Peyer's patch (tissue), 4 donors: ENCODE data around the gene LIMCH1. TPM values are rescaled to one million over a fixed set of nuclear protein-coding genes. Genes with fewer than 3 reads are reported as not detected.

Experiments used
- DNase-seq, 3 donors: peaks; one replicate each; pipeline ENCODE4 v3.0.0-alpha.2; 2017 to 2019
- H3K27ac ChIP-seq, 4 donors: fragments of 200-600 bp; sonication (generic); one replicate each; pipeline ENCODE4 v1.5.1; 2016 to 2019
- H3K27me3 ChIP-seq, 2 donors: fragments of 200-600 bp; sonication (generic); one replicate each; pipeline ENCODE4 v1.5.1; 2019
- H3K36me3 ChIP-seq, 3 donors: fragments of 200-600 bp; sonication (generic); one replicate each; pipeline ENCODE4 v1.5.1; 2016 to 2019
- H3K4me1 ChIP-seq, 4 donors: fragments of 200-600 bp; sonication (generic); one replicate each; pipeline ENCODE4 v1.5.1; 2016 to 2019
- H3K4me3 ChIP-seq, 4 donors: fragments of 200-600 bp; sonication (generic); 1 replicate in 3 of 4; 2 replicates in 1 of 4; pipeline ENCODE4 v1.5.1; 2016 to 2019; ENCODE audit warnings: mild to moderate bottlenecking in 1 of 4
- H3K9me3 ChIP-seq, 4 donors: fragments of 200-600 bp; sonication (generic); one replicate each; pipeline ENCODE4 v1.5.1; 2016 to 2019; ENCODE audit warnings: mild to moderate bottlenecking in 1 of 4
- CTCF ChIP-seq, 6 experiments: fragments of 450-650 bp in 4 of 6; fragments of 200-600 bp in 2 of 6; sonication (generic) in 1 of 6; IDR thresholded peaks; one replicate each; pipeline ENCODE4 v1.5.1; 2017 to 2019; ENCODE audit warnings: antibody characterized with exemption in 6 of 6, mild to moderate bottlenecking in 3 of 6, moderate library complexity in 1 of 6
- POLR2A ChIP-seq, 2 donors: fragments of 450-650 bp; IDR thresholded peaks; one replicate each; pipeline ENCODE4 v1.5.1; 2017; ENCODE audit warnings: antibody characterized with exemption in 2 of 2, mild to moderate bottlenecking in 2 of 2, moderate library complexity in 2 of 2
- total RNA-seq, 4 donors: library from RNA; depleted of rRNA; stranded (reverse); fragments of >200 nt; gene quantifications; one replicate each; pipeline ENCODE4 v1.1.0, GENCODE V29; 2016

LIMCH1 gene
- total RNA-seq, 4 donors from 2014 or later, result 11.1 to 56.9 (median 20.4) TPM

DNA sequence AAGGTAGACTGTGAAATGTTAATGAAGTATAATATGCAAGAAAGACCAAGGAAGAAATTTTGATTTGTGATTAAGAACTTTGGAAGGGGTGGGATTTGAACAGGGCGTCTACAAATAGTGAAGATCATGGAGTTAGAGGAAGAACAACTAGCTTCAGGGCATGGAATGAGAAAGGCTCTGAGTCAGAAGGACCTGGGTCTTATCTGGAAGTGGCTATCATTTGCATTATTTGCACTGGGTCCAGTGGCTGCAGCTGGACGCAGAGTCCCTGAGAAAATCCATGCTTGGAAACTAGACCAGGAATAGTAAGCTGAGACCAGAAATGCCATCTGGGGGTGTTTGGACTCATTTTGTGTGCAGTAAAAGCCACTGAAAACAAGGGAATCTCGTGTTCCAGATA lies 4.3 kb upstream of the LIMCH1 start:
- DNase-seq, result no peak
- TF ChIP-seq CTCF (IDR thresholded peaks at IDR 0.05) (no peak), POLR2A (IDR thresholded peaks at IDR 0.05) (no peak)
- H3K27ac ChIP-seq, result no peak overlapping the region
- H3K4me1 ChIP-seq, result no peaks in the 10 kb centered on the region
- no peaks in the 10 kb centered on the region for H3K9me3 ChIP-seq
- H3K27me3 ChIP-seq, result no peaks in the 10 kb centered on the region
- H3K4me3 ChIP-seq, result no peak overlapping the region
- H3K36me3 ChIP-seq, result no peaks in the 10 kb centered on the region

- H3K27me3 ChIP-seq, result no peaks in the 10 kb centered on the region
- TF ChIP-seq POLR2A (IDR thresholded peaks at IDR 0.05) (no peak), CTCF (IDR thresholded peaks at IDR 0.05) (no peak)
- H3K9me3 ChIP-seq, result no peaks in the 10 kb centered on the region
- H3K36me3 ChIP-seq, result no peaks in the 10 kb centered on the region
- no peaks in the 10 kb centered on the region for H3K4me1 ChIP-seq
- no peak for DNase-seq
- H3K4me3 ChIP-seq, result no peak overlapping the region
- H3K27ac ChIP-seq, result no peak overlapping the region
Observed at GRCh38 chr4:41534404-41534803, 3.6 kb upstream of the LIMCH1 start.

DNA sequence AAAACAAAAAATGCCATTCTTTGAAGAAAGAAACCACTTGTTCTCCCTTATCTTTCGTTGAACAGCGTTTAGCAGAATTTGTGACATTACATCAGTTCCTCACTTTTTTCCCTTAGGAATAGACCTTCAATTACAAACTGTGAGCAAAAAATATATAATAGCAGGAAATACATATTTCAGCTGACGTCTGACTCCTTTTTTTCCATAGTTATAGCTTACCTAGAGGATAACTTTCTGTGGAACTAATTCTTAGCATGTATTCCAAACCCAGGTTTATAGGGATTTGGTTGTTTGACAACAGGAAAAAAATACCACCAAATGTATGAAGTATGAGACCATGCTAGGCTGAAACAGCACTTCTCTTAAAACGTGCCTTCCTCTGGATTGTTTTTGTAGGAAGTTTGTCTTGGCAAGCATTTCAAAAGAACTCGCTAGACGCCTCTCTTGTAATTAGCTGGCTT lies 2.0 kb upstream of the LIMCH1 start:
- H3K27me3 ChIP-seq, result no peaks in the 10 kb centered on the region
- no peaks in the 10 kb centered on the region for H3K36me3 ChIP-seq
- TF ChIP-seq CTCF (IDR thresholded peaks at IDR 0.05) (no peak), POLR2A (IDR thresholded peaks at IDR 0.05) (no peak)
- H3K4me3 ChIP-seq, result no peak overlapping the region
- no peak for DNase-seq
- no peaks in the 10 kb centered on the region for H3K9me3 ChIP-seq
- no peaks in the 10 kb centered on the region for H3K4me1 ChIP-seq
- H3K27ac ChIP-seq, result peak overlapping the region in 1 of 4 donors; percentile 5

DNA sequence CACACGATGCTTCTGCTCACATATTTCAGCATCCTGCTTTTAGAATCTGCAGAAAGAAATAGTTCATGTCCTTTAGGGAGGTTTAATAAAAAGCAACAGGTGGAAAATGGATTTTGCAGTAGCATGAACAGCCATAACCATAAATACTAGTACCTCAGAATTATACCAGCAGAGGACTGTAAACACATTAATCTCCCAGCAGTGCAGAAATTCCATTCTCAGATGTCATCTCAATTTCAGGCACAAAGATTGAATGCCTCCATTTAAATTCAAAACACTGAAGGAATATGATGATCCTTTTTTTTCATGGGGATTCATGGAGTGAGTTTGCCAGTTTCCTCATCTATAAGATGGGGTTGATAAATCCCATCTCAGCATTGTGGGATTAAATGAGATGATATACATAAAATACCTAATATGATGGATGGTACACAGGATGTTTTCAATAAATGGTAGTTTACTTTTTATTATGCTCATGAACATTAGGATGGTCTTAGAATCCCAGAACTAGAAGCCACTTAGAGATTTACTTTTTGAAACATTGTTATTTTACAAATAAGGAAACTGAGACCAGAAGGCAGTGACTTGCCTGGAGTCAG lies 566 bp upstream of the LIMCH1 start:
- Histone ChIP-seq H3K4me1 (no peaks in the 10 kb centered on the region), H3K27ac (no peak overlapping the region), H3K4me3 (no peak overlapping the region), H3K9me3 (no peaks in the 10 kb centered on the region), H3K36me3 (no peaks in the 10 kb centered on the region), H3K27me3 (no peaks in the 10 kb centered on the region)
- no peak for TF ChIP-seq POLR2A (IDR thresholded peaks at IDR 0.05)
- no peak for TF ChIP-seq CTCF (IDR thresholded peaks at IDR 0.05)
- DNase-seq, result no peak

DNA sequence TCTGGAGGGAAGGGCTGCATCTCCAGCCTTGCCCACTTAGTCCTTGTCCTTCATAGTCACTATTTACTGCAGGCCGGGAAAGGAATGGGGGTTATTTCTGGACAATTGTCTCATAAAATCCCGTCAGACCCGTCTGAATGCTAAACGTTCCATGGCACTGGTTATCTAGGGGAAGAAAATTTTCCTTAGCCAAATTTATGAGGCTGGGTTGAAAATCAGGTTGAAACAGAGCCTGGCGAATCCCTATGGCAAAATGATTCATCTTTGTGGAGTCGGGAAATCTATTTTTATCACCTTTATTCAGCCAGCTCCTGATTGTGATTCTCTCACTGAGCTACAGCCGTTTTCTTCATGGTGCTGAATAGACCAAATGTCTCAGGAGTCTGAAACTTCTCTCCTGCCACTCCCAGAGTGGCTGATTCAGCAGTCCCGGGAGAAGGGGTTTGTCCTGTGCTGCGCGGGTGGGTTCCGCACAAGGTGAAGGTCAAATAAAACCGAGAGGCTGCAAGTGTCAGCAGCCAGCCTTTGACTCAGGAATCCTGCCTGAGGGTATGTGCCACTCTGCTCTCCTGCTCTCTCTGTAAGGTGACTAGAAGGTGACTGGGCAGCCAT lies 1.0 kb downstream of the LIMCH1 start:
- Histone ChIP-seq H3K27me3 (no peaks in the 10 kb centered on the region), H3K4me1 (no peaks in the 10 kb centered on the region), H3K27ac (peak overlapping the region in 2 of 4 donors; percentile 2 to 6), H3K9me3 (no peaks in the 10 kb centered on the region), H3K36me3 (no peaks in the 10 kb centered on the region), H3K4me3 (no peak overlapping the region)
- TF ChIP-seq CTCF (IDR thresholded peaks at IDR 0.05), result no peak
- no peak for TF ChIP-seq POLR2A (IDR thresholded peaks at IDR 0.05)
- DNase-seq, result no peak
